ENCODE results near the gene HSPA14. TPM values are rescaled to one million over a fixed set of nuclear protein-coding genes. Genes with fewer than 3 reads are reported as not detected.

Gene HSPA14
- total and polyA plus RNA-seq, 10 of the 15 experiments (the other 5 are each of a cell fraction or from before 2014, with no cell fraction given): 26.6 to 56.1 (median 34.3) TPM

DNA sequence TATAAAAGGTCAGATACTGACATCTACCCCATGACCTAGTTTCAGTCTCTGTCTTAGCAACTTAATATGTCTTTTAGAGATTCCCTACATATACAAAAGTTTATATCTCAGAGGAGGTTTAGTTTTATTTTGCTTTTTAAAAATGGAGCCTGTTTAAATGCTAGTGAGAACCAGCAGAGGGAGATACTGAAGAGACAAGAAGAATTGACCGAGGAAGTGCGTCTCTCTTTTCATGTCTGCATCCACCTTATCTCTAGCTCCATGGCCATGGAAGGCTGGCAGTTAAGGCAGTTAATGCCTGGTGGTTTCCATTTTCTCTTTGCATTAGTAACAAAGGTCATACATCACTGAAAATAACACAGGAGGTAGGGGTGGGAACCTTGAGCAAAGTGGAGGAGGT, 51.2 kb downstream of the HSPA14 start (continued):
- TF ChIP-seq, protein P1, sequence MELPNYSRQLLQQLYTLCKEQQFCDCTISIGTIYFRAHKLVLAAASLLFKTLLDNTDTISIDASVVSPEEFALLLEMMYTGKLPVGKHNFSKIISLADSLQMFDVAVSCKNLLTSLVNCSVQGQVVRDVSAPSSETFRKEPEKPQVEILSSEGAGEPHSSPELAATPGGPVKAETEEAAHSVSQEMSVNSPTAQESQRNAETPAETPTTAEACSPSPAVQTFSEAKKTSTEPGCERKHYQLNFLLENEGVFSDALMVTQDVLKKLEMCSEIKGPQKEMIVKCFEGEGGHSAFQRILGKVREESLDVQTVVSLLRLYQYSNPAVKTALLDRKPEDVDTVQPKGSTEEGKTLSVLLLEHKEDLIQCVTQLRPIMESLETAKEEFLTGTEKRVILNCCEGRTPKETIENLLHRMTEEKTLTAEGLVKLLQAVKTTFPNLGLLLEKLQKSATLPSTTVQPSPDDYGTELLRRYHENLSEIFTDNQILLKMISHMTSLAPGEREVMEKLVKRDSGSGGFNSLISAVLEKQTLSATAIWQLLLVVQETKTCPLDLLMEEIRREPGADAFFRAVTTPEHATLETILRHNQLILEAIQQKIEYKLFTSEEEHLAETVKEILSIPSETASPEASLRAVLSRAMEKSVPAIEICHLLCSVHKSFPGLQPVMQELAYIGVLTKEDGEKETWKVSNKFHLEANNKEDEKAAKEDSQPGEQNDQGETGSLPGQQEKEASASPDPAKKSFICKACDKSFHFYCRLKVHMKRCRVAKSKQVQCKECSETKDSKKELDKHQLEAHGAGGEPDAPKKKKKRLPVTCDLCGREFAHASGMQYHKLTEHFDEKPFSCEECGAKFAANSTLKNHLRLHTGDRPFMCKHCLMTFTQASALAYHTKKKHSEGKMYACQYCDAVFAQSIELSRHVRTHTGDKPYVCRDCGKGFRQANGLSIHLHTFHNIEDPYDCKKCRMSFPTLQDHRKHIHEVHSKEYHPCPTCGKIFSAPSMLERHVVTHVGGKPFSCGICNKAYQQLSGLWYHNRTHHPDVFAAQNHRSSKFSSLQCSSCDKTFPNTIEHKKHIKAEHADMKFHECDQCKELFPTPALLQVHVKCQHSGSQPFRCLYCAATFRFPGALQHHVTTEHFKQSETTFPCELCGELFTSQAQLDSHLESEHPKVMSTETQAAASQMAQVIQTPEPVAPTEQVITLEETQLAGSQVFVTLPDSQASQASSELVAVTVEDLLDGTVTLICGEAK (IDR thresholded peaks at IDR 0.05; ENCODE audit: borderline replicate concordance): no peak
- peak; percentile 39; the same call in 1 of the 2 replicates for TF ChIP-seq SMC3 (IDR thresholded peaks at IDR 0.05; ENCODE audit: borderline replicate concordance, low read length)

DNA sequence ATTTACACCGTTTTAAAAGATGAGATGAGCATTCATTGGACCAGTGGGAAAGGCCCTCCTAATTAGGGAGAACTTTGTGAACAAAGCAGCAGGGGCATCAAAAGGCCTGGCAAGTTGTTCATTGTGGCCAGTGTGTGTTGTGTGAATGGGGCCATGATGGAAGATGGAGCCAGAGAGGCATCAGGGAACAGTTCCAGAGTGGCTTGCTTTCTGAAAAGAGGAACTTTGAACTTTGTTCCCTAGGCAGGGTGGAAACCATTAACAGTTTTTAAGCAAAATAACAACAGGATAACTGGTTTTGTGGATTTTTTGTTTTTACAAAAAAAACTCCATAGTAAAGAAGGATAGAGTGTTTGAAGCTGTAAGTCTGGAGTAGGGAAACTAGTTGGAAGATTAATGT, 53.0 kb downstream of the HSPA14 start:
- no peaks in the 10 kb centered on the region for H4K20me1 ChIP-seq (ENCODE audit: control insufficient read depth, insufficient read depth)
- DNase-seq (ENCODE audit: low read depth, low spot score) (no peak), FAIRE-seq (no peak), ATAC-seq (no peak)
- no peaks in the 10 kb centered on the region for H3K27me3 ChIP-seq (replicated peaks in 1 of 2; ENCODE audit: control insufficient read depth in 2 of 2, insufficient read depth in 2 of 2, low read length in 1 of 2)
- no TSS peak for BruUV-seq (replicated peaks)
- RAD21 ChIA-PET (ENCODE audit: unreplicated experiment): no interaction called here
- H3K36me3 ChIP-seq (ENCODE audit: control insufficient read depth in 2 of 2, insufficient read depth in 2 of 2, low read length in 1 of 2): peaks cover 0 to 2% of the 10 kb centered on the region in 2 experiments; a peak in 2 of 4 replicates
- CTCF ChIA-PET: interaction anchor here (1.2 to 3.0 kb wide), 4 partner anchors 12 to 83 kb away, joined by 3 to 31 read pairs (median 10); partner anchors contain the start of genes CDNF, HSPA14 and MSANTD7
- no peak overlapping the region for H3K27ac ChIP-seq (ENCODE audit: control insufficient read depth, insufficient read depth)
- SMC1A ChIA-PET (ENCODE audit: uncharacterized antibody, unreplicated experiment): interaction anchor here (1.6 to 2.5 kb wide), 2 partner anchors 12 to 382 kb away, joined by 3 to 6 read pairs; no protein-coding TSS in a partner anchor
- TF ChIP-seq, protein P2, sequence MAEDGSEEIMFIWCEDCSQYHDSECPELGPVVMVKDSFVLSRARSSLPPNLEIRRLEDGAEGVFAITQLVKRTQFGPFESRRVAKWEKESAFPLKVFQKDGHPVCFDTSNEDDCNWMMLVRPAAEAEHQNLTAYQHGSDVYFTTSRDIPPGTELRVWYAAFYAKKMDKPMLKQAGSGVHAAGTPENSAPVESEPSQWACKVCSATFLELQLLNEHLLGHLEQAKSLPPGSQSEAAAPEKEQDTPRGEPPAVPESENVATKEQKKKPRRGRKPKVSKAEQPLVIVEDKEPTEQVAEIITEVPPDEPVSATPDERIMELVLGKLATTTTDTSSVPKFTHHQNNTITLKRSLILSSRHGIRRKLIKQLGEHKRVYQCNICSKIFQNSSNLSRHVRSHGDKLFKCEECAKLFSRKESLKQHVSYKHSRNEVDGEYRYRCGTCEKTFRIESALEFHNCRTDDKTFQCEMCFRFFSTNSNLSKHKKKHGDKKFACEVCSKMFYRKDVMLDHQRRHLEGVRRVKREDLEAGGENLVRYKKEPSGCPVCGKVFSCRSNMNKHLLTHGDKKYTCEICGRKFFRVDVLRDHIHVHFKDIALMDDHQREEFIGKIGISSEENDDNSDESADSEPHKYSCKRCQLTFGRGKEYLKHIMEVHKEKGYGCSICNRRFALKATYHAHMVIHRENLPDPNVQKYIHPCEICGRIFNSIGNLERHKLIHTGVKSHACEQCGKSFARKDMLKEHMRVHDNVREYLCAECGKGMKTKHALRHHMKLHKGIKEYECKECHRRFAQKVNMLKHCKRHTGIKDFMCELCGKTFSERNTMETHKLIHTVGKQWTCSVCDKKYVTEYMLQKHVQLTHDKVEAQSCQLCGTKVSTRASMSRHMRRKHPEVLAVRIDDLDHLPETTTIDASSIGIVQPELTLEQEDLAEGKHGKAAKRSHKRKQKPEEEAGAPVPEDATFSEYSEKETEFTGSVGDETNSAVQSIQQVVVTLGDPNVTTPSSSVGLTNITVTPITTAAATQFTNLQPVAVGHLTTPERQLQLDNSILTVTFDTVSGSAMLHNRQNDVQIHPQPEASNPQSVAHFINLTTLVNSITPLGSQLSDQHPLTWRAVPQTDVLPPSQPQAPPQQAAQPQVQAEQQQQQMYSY (CRISPR knock-in tag; IDR thresholded peaks at IDR 0.05): no peak
- TF ChIP-seq IKZF1 (conservative IDR thresholded peaks at IDR 0.05) (no peak), RAD21 (IDR thresholded peaks at IDR 0.05; ENCODE audit: insufficient read depth, low read depth, low read length) (no peak), MYC (IDR thresholded peaks at IDR 0.05; ENCODE audit: insufficient read depth, insufficient read length, insufficient replicate concordance, low read length, severe bottlenecking) (no peak), ZNF217 (IDR thresholded peaks at IDR 0.05) (no peak), NBN (IDR thresholded peaks at IDR 0.05) (no peak), FOXM1 (IDR thresholded peaks at IDR 0.05; ENCODE audit: low read depth, low read length) (no peak), BMI1 (IDR thresholded peaks at IDR 0.05; ENCODE audit: borderline replicate concordance) (no peak), ZNF24 (IDR thresholded peaks at IDR 0.05) (no peak)
- no peak overlapping the region for H3K4me3 ChIP-seq
- no peaks in the 10 kb centered on the region for H3K9me3 ChIP-seq (replicated peaks; ENCODE audit: control insufficient read depth, insufficient read depth, low read length)
- H3K9ac ChIP-seq (ENCODE audit: control insufficient read depth, insufficient read depth, low read length): no peak overlapping the region
- 95% methylated on average over 1 of the region's 1 CpG for WGBS (ENCODE audit: insufficient coverage, insufficient replicate concordance, low lambda C conversion rate, missing lambda C conversion rate)
- H3K79me2 ChIP-seq (ENCODE audit: control insufficient read depth, insufficient read depth, low read length): peaks cover 54% of the 10 kb centered on the region
- no peak overlapping the region for H3K4me2 ChIP-seq (ENCODE audit: control insufficient read depth, insufficient read depth)
- no peak overlapping the region for H2AFZ ChIP-seq (ENCODE audit: control insufficient read depth, low read depth, low read length)
- in situ Hi-C loops (cut with MboI) (no loop called here), intact Hi-C loops (cut with micrococcal nuclease; ENCODE audit: unreplicated experiment) (no loop called here)
- H3K4me1 ChIP-seq (ENCODE audit: control insufficient read depth, insufficient read depth, low read length): no peaks in the 10 kb centered on the region
- POLR2A ChIA-PET: no interaction called here

All from GM12878 (cell line).